ENCODE results near the gene PPP1R1B. TPM values are rescaled to one million over a fixed set of nuclear protein-coding genes. Genes with fewer than 3 reads are reported as not detected.

Gene PPP1R1B
- total and polyA plus RNA-seq, 9 of the 15 experiments (the other 6 are each of a cell fraction or from before 2014, with no cell fraction given) = 0.07 to 0.18 (median 0.10) TPM; not detected in 4

- no peak for TF ChIP-seq MBD1 (CRISPR knock-in tag; IDR thresholded peaks at IDR 0.05)
- no peak for TF ChIP-seq TFAM (CRISPR knock-in tag; conservative IDR thresholded peaks at IDR 0.05)
Measured at GRCh38 chr17:39614545-39615157, 12.1 kb upstream of the PPP1R1B start (continued).

GRCh38 chr17:39615434-39615833, 11.3 kb upstream of the PPP1R1B start:
- in situ Hi-C loops (cut with MboI) (no loop called here), intact Hi-C loops (cut with micrococcal nuclease) (loop anchor here (5.0 kb wide), 1 partner anchor 408 kb away; no protein-coding TSS in a partner anchor)
- DNase-seq (ENCODE audit: extremely low read depth in 1 of 4, low spot score in 3 of 4) (no peak), FAIRE-seq (no peak), ATAC-seq (no peak)
- Histone ChIP-seq H3K79me2 (ENCODE audit: control insufficient read depth, insufficient read depth, low read length) (no peaks in the 10 kb centered on the region), H3K27me3 (ENCODE audit: control insufficient read depth in 2 of 2, insufficient read depth in 2 of 2, low read length in 2 of 2) (peaks cover 6 to 30% of the 10 kb centered on the region in 2 experiments; a peak in 2 of 5 replicates), H3K36me3 (ENCODE audit: control insufficient read depth, insufficient read depth, low read length) (no peaks in the 10 kb centered on the region), H2AFZ (ENCODE audit: low read depth, low read length) (no peak overlapping the region), H3K4me3 (no peak overlapping the region), H3K9me3 (replicated peaks; ENCODE audit: control insufficient read depth, insufficient read depth, low read depth, low read length) (no peaks in the 10 kb centered on the region), H3K4me2 (ENCODE audit: insufficient read depth, low read length) (no peak overlapping the region), H3K9ac (ENCODE audit: insufficient read depth in 1 of 2, low read depth in 2 of 2, low read length in 2 of 2) (no peak overlapping the region), H3K9me1 (ENCODE audit: control insufficient read depth, insufficient read depth, low read length) (no peaks in the 10 kb centered on the region), H3K27ac (ENCODE audit: extremely low read depth, low read depth, low read length) (no peak overlapping the region), H4K20me1 (replicated peaks; ENCODE audit: control insufficient read depth, insufficient read depth, low read length) (no peaks in the 10 kb centered on the region), H3K4me1 (replicated peaks in 1 of 2; ENCODE audit: control insufficient read depth in 2 of 2, insufficient read depth in 2 of 2, low read length in 2 of 2) (peaks cover 0 to 23% of the 10 kb centered on the region in 2 experiments; a peak in 3 of 5 replicates)
- ChIA-PET POLR2A (no interaction called here), CTCF (ENCODE audit: low intra/inter-chr PET ratio) (interaction anchor here (0.6 kb wide), 1 partner anchor 179 kb away, joined by 4 read pairs; no protein-coding TSS in a partner anchor)
- TF ChIP-seq ESRRA (IDR thresholded peaks at IDR 0.05; ENCODE audit: borderline replicate concordance, low read depth) (peak; percentile 61; the same call in 1 of the 2 replicates), ZNF316 (IDR thresholded peaks at IDR 0.05) (no peak)
- WGBS (ENCODE audit: insufficient coverage, low coverage, missing lambda C conversion rate) = 7% methylated on average over 6 of the region's 6 CpGs
- no TSS peak for BruUV-seq (replicated peaks)
